Measurements from ENCODE around the gene TBC1D17. TPM values are rescaled to one million over a fixed set of nuclear protein-coding genes. Genes with fewer than 3 reads are reported as not detected.

Gene TBC1D17
- total RNA-seq, 4 donors from 2014 or later = 25.1 to 41.9 (median 37.3) TPM

- no peak for ATAC-seq
- Histone ChIP-seq H3K36me3 (peaks cover 0 to 25% of the 10 kb centered on the region in 2 donors), H3K4me3 (peak overlapping the region; percentile 80 to 98), H3K9me3 (no peaks in the 10 kb centered on the region), H3K27ac (peak overlapping the region; percentile 97 to 100 (median 98)), H3K4me1 (peaks cover 0 to 43% (median 15%) of the 10 kb centered on the region in 3 donors), H3K27me3 (no peaks in the 10 kb centered on the region)
- WGBS, 2 donors (ENCODE audit: low coverage in 1 of 2) = 0% methylated on average over 1 of the region's 78 CpGs; no CpG with 5 or more reads in 1 of the 2 donors
- TF ChIP-seq EP300 (IDR thresholded peaks at IDR 0.05) (no peak), POLR2AphosphoS5 (IDR thresholded peaks at IDR 0.05) (no peak), POLR2A (IDR thresholded peaks at IDR 0.05) (no peak)
- TF ChIP-seq, protein P1, sequence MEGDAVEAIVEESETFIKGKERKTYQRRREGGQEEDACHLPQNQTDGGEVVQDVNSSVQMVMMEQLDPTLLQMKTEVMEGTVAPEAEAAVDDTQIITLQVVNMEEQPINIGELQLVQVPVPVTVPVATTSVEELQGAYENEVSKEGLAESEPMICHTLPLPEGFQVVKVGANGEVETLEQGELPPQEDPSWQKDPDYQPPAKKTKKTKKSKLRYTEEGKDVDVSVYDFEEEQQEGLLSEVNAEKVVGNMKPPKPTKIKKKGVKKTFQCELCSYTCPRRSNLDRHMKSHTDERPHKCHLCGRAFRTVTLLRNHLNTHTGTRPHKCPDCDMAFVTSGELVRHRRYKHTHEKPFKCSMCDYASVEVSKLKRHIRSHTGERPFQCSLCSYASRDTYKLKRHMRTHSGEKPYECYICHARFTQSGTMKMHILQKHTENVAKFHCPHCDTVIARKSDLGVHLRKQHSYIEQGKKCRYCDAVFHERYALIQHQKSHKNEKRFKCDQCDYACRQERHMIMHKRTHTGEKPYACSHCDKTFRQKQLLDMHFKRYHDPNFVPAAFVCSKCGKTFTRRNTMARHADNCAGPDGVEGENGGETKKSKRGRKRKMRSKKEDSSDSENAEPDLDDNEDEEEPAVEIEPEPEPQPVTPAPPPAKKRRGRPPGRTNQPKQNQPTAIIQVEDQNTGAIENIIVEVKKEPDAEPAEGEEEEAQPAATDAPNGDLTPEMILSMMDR (IDR thresholded peaks at IDR 0.05) = no peak
Observed at GRCh38 chr19:49851456-49852259, 25.8 kb upstream of the TBC1D17 start.

- Histone ChIP-seq H3K27ac (no peak overlapping the region), H3K27me3 (no peaks in the 10 kb centered on the region), H3K4me3 (peak overlapping the region in 1 of 2 donors; percentile 98), H3K4me1 (peaks cover 0 to 48% (median 15%) of the 10 kb centered on the region in 3 donors), H3K9me3 (no peaks in the 10 kb centered on the region), H3K36me3 (peaks cover 0 to 35% of the 10 kb centered on the region in 2 donors)
- 63 to 66% methylated on average over 11 to 13 of the region's 14 CpGs for WGBS, 2 donors (ENCODE audit: low coverage in 1 of 2)
- no peak for ATAC-seq
- TF ChIP-seq, protein P1 (IDR thresholded peaks at IDR 0.05) = no peak
- TF ChIP-seq EP300 (IDR thresholded peaks at IDR 0.05) (no peak), POLR2AphosphoS5 (IDR thresholded peaks at IDR 0.05) (no peak), POLR2A (IDR thresholded peaks at IDR 0.05) (no peak)
Observed at GRCh38 chr19:49852631-49853126, 24.8 kb upstream of the TBC1D17 start.

GRCh38 chr19:49853852-49854377 lies 23.6 kb upstream of the TBC1D17 start:
- Histone ChIP-seq H3K27me3 (no peaks in the 10 kb centered on the region), H3K27ac (peak overlapping the region in 2 of 4 donors; percentile 7 to 24), H3K9me3 (no peaks in the 10 kb centered on the region), H3K4me1 (peaks cover 0 to 56% (median 15%) of the 10 kb centered on the region in 3 donors), H3K4me3 (no peak overlapping the region), H3K36me3 (peaks cover 0 to 47% of the 10 kb centered on the region in 2 donors)
- 90% methylated on average over 2 of the region's 10 CpGs; no CpG with 5 or more reads in 1 of the 2 donors for WGBS, 2 donors (ENCODE audit: low coverage in 1 of 2)
- ATAC-seq = no peak
- TF ChIP-seq EP300 (IDR thresholded peaks at IDR 0.05) = no peak
- TF ChIP-seq, protein P1 (IDR thresholded peaks at IDR 0.05) = no peak
- no peak for TF ChIP-seq POLR2A (IDR thresholded peaks at IDR 0.05)
- TF ChIP-seq POLR2AphosphoS5 (IDR thresholded peaks at IDR 0.05) = no peak

DNA sequence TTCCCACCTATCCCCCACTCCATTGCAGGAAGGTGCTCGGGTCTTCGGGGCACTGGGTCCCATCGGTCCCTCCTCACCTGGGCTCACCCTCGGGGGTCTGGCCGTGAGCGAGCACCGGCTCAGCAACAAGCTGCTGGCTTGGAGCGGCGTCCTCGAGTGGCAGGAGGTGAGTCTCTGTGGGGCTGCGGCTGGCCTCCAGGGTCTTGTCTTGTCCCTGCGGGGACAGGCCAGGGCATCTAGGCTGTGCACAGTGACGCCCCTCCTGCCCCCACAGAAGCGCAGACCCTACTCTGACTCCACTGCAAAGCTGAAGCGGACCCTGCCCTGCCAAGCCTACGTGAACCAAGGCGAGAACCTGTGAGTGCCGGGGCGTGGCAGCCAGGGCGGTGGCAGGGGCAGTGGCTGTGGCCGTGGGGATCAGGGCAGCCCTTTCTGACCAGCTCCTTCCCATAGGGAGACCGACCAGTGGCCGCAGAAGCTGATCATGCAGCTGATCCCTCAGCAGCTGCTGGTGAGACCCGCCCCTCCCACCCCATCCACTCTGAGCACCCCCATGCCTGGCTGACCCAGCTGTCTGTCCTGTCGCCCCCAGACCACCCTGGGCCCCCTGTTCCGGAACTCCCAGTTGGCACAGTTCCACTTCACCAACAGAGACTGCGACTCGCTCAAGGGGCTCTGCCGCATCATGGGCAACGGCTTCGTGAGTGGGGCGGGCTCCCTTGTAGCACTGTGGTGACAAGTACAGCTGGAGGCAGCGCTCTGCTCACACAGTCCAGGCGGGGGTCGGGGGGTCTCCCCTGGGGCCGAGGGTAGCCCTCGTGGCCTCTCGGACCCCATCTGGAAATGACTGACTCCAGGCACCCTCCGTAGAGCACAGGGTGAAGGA lies 22.9 kb upstream of the TBC1D17 start:
- H3K36me3 ChIP-seq = peaks cover 0 to 54% of the 10 kb centered on the region in 2 donors
- H3K27me3 ChIP-seq = no peaks in the 10 kb centered on the region
- H3K9me3 ChIP-seq = no peaks in the 10 kb centered on the region
- WGBS, 2 donors (ENCODE audit: low coverage in 1 of 2) = no CpG with 5 or more reads among the region's 39 CpGs
- H3K27ac ChIP-seq = peak overlapping the region in 2 of 4 donors; percentile 12 to 35
- ATAC-seq = no peak
- TF ChIP-seq POLR2A (IDR thresholded peaks at IDR 0.05) (no peak), EP300 (IDR thresholded peaks at IDR 0.05) (no peak)
- TF ChIP-seq, protein P1 (IDR thresholded peaks at IDR 0.05) = no peak
- no peak overlapping the region for H3K4me3 ChIP-seq
- peaks cover 0 to 56% (median 15%) of the 10 kb centered on the region in 3 donors for H3K4me1 ChIP-seq
